Germinal center (tissue), 1 donor: ENCODE measurements around the gene FHIP1A.

Source experiments
- DNase-seq: peaks from one replicate; pipeline ENCODE4 v3.0.0; 2012; ENCODE audit warnings: mixed read lengths, low spot score

The FHIP1A gene

DNA sequence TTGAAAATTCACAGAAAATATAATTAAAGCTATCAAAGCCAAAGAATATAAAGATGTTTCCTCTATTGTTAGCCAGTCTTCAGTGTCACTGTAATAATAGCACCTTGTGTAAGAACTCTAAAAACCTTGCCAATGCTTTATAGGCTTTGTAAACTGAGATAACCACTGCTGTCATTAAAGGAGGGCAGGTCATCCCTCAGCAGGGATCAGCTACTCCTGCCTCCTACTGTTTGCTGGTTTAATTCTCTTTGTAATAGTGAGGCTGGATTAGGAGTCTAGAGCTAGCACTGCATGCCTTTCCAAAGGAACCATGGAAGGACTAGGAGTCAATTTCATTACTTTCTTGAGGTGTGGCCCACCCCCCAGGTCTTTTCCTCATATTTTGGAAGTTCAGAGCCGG lies 46.2 kb downstream of the FHIP1A start:
- DNase-seq: no peak

DNA sequence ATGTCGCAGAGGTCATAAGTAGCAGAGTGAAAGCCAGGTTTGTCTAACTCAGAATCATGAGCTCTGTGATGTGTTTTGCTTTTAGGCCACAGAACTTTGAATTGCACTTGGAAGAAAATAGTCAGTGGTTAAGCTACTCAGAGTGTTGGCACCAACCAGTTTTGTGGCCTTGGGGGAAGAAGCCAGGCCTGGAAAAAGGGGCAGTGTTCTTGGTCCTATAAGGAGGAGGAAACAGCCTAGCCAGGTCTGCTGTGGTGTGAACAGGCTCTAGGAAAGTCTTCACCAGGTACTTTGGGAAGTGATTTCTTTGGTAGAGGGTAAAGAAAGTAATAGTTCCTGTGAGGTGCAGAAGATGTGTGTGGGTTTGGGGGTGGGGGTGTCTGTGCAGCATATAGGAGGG lies 49.2 kb downstream of the FHIP1A start:
- no peak for DNase-seq
